ENCODE results near the gene CCDC188. TPM values are rescaled to one million over a fixed set of nuclear protein-coding genes. Genes with fewer than 3 reads are reported as not detected.

Gene CCDC188
- total and polyA plus RNA-seq, 4 donors, result 0.63 to 4.0 (median 1.4) TPM

GRCh38 chr22:20152464-20152890 is 1.6 kb upstream of the CCDC188 start:
- WGBS, 2 donors, result 82 to 90% methylated on average over 14 of the region's 14 CpGs
- ATAC-seq (ENCODE audit: insufficient read depth, low FRiP score), result no peak

GRCh38 chr22:20151276-20151588 is 377 bp upstream of the CCDC188 start:
- Histone ChIP-seq H3K36me3 (ENCODE audit: control insufficient read depth in 4 of 4, insufficient read depth in 4 of 4, low read length in 4 of 4) (peaks cover 0 to 3% (median 0%) of the 10 kb centered on the region in 4 donors), H3K27ac (ENCODE audit: low read depth in 1 of 2, low read length in 1 of 2) (no peak overlapping the region), H3K9me3 (ENCODE audit: control insufficient read depth in 4 of 4, insufficient read depth in 3 of 4, low read length in 3 of 4) (no peaks in the 10 kb centered on the region), H3K4me3 (no peak overlapping the region), H3K9ac (ENCODE audit: insufficient read depth in 1 of 2, low read length in 2 of 2) (no peak overlapping the region), H3K27me3 (ENCODE audit: control insufficient read depth in 3 of 3, insufficient read depth in 3 of 3, low read length in 2 of 3) (no peaks in the 10 kb centered on the region), H3K4me1 (ENCODE audit: control insufficient read depth in 5 of 5, insufficient read depth in 5 of 5, low read length in 5 of 5) (no peaks in the 10 kb centered on the region)
- ATAC-seq (ENCODE audit: insufficient read depth, low FRiP score), result no peak
- TF ChIP-seq CTCF (IDR thresholded peaks at IDR 0.05; ENCODE audit: control extremely low read depth, extremely low read depth), result no peak
- DNase-seq, result no peak
- 90% methylated on average over 4 of the region's 4 CpGs for WGBS, 2 donors

More at GRCh38 chr22:20152464-20152890, 1.6 kb upstream of the CCDC188 start:
- Histone ChIP-seq H3K9ac (ENCODE audit: insufficient read depth in 1 of 2, low read length in 2 of 2) (no peak overlapping the region), H3K4me1 (ENCODE audit: control insufficient read depth in 5 of 5, insufficient read depth in 5 of 5, low read length in 5 of 5) (no peaks in the 10 kb centered on the region), H3K36me3 (ENCODE audit: control insufficient read depth in 4 of 4, insufficient read depth in 4 of 4, low read length in 4 of 4) (no peaks in the 10 kb centered on the region), H3K4me3 (no peak overlapping the region), H3K9me3 (ENCODE audit: control insufficient read depth in 4 of 4, insufficient read depth in 3 of 4, low read length in 3 of 4) (no peaks in the 10 kb centered on the region), H3K27me3 (ENCODE audit: control insufficient read depth in 3 of 3, insufficient read depth in 3 of 3, low read length in 2 of 3) (no peaks in the 10 kb centered on the region), H3K27ac (ENCODE audit: low read depth in 1 of 2, low read length in 1 of 2) (no peak overlapping the region)
- no peak for TF ChIP-seq CTCF (IDR thresholded peaks at IDR 0.05; ENCODE audit: control extremely low read depth, extremely low read depth)
- DNase-seq, result no peak

GRCh38 chr22:20149257-20150250 is 1.3 kb downstream of the CCDC188 start:
- DNase-seq (no peak), ATAC-seq (ENCODE audit: insufficient read depth, low FRiP score) (no peak)
- H3K27me3 ChIP-seq (ENCODE audit: control insufficient read depth in 3 of 3, insufficient read depth in 3 of 3, low read length in 2 of 3), result no peaks in the 10 kb centered on the region

More at GRCh38 chr22:20149257-20150250, 1.3 kb downstream of the CCDC188 start:
- 65 to 70% methylated on average over 32 of the region's 32 CpGs for WGBS, 2 donors
- TF ChIP-seq CTCF (IDR thresholded peaks at IDR 0.05; ENCODE audit: control extremely low read depth, extremely low read depth), result no peak
- Histone ChIP-seq H3K9me3 (ENCODE audit: control insufficient read depth in 4 of 4, insufficient read depth in 3 of 4, low read length in 3 of 4) (no peaks in the 10 kb centered on the region), H3K4me1 (ENCODE audit: control insufficient read depth in 5 of 5, insufficient read depth in 5 of 5, low read length in 5 of 5) (no peaks in the 10 kb centered on the region), H3K27ac (ENCODE audit: low read depth in 1 of 2, low read length in 1 of 2) (no peak overlapping the region), H3K36me3 (ENCODE audit: control insufficient read depth in 4 of 4, insufficient read depth in 4 of 4, low read length in 4 of 4) (peaks cover 0 to 8% (median 1%) of the 10 kb centered on the region in 4 donors), H3K4me3 (no peak overlapping the region), H3K9ac (ENCODE audit: insufficient read depth in 1 of 2, low read length in 2 of 2) (no peak overlapping the region)
